HEK293 (cell line): Measurements from ENCODE around the gene NOLC1.
A peak's percentile ranks its signal among the peaks of the same experiment; 100 is the strongest.

Experiments
- MZF1 ChIP-seq: fragments of 450-650 bp; formaldehyde crosslinking; IDR thresholded peaks from 2 replicates; pipeline ENCODE4 v1.5.1; 2017; ENCODE audit warnings: missing biosample characterization, missing genetic modification characterization, borderline replicate concordance
- ZFHX2 ChIP-seq: fragments of 450-650 bp; formaldehyde crosslinking; conservative IDR thresholded peaks from 2 replicates; pipeline ENCODE4 v1.5.1; 2016; ENCODE audit warnings: missing biosample characterization, missing genetic modification characterization
- ZNF335 ChIP-seq: fragments of 450-650 bp; formaldehyde crosslinking; conservative IDR thresholded peaks from 2 replicates; pipeline ENCODE4 v1.5.1; 2016; ENCODE audit warnings: missing biosample characterization, missing genetic modification characterization
- ZNF549 ChIP-seq: fragments of 450-650 bp; IDR thresholded peaks from 2 replicates; pipeline ENCODE4 v1.5.1; 2018; ENCODE audit warnings: missing biosample characterization, missing genetic modification characterization, mild to moderate bottlenecking, inconsistent platforms, moderate library complexity
- ZNF555 ChIP-seq: fragments of 450-650 bp; formaldehyde crosslinking; conservative IDR thresholded peaks from 2 replicates; pipeline ENCODE4 v1.5.1; 2017; ENCODE audit warnings: missing biosample characterization, mild to moderate bottlenecking, missing genetic modification characterization, inconsistent platforms
- ZNF768 ChIP-seq: fragments of 450-650 bp; formaldehyde crosslinking; IDR thresholded peaks from 2 replicates; pipeline ENCODE4 v1.5.1; 2018; ENCODE audit warnings: missing biosample characterization, mild to moderate bottlenecking, missing genetic modification characterization
- TF ChIP-seq, protein P1 (sequence below): fragments of 450-650 bp; formaldehyde crosslinking; IDR thresholded peaks from 2 replicates; pipeline ENCODE4 v1.5.1; 2016; ENCODE audit warnings: missing biosample characterization, missing genetic modification characterization
- TF ChIP-seq, protein P2 (sequence below): fragments of 450-650 bp; formaldehyde crosslinking; IDR thresholded peaks from 2 replicates; pipeline ENCODE4 v1.5.1; 2016; ENCODE audit warnings: missing biosample characterization, missing genetic modification characterization
- TF ChIP-seq, protein P3 (sequence below): fragments of 450-650 bp; formaldehyde crosslinking; IDR thresholded peaks from 2 replicates; pipeline ENCODE4 v1.5.1; 2016; ENCODE audit warnings: missing biosample characterization, missing genetic modification characterization
- TF ChIP-seq, protein P4 (sequence below): fragments of 450-650 bp; formaldehyde crosslinking; IDR thresholded peaks from 2 replicates; pipeline ENCODE4 v1.5.1; 2016; ENCODE audit warnings: missing biosample characterization, missing genetic modification characterization

DNA sequence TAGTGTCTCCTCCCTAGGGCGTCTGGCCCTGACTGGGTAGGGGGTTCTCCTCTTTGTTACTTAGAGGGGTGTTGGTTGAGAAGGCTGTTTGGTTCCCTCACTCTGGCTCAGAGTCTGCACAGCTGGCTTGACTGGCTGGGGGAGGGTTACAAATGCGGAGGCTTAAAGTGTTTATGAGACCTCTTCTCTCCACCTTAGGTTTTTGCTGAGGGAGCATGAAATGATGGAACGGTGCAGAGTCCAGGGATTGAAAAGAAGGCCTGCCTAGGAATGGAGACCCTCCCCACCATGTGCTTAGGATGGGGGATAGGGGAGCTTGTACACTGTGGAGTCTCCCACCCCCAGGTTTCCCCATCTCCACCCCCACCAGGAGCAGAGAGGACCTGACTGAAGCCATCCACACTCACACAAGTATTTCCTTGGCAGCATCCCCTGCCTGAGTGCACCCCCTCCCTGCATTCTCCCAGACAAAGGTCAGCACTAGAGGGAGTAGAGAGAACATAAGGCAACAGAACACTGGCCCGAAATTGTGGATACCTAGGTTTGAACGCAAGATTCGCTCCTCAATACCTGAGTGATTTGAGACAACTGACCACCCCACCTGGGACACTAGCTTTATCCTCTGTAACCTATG lies 30.3 kb upstream of the NOLC1 start:
- TF ChIP-seq, protein P1, sequence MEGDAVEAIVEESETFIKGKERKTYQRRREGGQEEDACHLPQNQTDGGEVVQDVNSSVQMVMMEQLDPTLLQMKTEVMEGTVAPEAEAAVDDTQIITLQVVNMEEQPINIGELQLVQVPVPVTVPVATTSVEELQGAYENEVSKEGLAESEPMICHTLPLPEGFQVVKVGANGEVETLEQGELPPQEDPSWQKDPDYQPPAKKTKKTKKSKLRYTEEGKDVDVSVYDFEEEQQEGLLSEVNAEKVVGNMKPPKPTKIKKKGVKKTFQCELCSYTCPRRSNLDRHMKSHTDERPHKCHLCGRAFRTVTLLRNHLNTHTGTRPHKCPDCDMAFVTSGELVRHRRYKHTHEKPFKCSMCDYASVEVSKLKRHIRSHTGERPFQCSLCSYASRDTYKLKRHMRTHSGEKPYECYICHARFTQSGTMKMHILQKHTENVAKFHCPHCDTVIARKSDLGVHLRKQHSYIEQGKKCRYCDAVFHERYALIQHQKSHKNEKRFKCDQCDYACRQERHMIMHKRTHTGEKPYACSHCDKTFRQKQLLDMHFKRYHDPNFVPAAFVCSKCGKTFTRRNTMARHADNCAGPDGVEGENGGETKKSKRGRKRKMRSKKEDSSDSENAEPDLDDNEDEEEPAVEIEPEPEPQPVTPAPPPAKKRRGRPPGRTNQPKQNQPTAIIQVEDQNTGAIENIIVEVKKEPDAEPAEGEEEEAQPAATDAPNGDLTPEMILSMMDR (tag by site-specific recombination) = 0 out of 2 replicates have a peak, but pooled peaks have one; percentile 28
- TF ChIP-seq, protein P2, sequence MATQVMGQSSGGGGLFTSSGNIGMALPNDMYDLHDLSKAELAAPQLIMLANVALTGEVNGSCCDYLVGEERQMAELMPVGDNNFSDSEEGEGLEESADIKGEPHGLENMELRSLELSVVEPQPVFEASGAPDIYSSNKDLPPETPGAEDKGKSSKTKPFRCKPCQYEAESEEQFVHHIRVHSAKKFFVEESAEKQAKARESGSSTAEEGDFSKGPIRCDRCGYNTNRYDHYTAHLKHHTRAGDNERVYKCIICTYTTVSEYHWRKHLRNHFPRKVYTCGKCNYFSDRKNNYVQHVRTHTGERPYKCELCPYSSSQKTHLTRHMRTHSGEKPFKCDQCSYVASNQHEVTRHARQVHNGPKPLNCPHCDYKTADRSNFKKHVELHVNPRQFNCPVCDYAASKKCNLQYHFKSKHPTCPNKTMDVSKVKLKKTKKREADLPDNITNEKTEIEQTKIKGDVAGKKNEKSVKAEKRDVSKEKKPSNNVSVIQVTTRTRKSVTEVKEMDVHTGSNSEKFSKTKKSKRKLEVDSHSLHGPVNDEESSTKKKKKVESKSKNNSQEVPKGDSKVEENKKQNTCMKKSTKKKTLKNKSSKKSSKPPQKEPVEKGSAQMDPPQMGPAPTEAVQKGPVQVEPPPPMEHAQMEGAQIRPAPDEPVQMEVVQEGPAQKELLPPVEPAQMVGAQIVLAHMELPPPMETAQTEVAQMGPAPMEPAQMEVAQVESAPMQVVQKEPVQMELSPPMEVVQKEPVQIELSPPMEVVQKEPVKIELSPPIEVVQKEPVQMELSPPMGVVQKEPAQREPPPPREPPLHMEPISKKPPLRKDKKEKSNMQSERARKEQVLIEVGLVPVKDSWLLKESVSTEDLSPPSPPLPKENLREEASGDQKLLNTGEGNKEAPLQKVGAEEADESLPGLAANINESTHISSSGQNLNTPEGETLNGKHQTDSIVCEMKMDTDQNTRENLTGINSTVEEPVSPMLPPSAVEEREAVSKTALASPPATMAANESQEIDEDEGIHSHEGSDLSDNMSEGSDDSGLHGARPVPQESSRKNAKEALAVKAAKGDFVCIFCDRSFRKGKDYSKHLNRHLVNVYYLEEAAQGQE (tag by site-specific recombination) = no peak
- no peak for TF ChIP-seq MZF1 (tag by site-specific recombination)
- TF ChIP-seq, protein P3, sequence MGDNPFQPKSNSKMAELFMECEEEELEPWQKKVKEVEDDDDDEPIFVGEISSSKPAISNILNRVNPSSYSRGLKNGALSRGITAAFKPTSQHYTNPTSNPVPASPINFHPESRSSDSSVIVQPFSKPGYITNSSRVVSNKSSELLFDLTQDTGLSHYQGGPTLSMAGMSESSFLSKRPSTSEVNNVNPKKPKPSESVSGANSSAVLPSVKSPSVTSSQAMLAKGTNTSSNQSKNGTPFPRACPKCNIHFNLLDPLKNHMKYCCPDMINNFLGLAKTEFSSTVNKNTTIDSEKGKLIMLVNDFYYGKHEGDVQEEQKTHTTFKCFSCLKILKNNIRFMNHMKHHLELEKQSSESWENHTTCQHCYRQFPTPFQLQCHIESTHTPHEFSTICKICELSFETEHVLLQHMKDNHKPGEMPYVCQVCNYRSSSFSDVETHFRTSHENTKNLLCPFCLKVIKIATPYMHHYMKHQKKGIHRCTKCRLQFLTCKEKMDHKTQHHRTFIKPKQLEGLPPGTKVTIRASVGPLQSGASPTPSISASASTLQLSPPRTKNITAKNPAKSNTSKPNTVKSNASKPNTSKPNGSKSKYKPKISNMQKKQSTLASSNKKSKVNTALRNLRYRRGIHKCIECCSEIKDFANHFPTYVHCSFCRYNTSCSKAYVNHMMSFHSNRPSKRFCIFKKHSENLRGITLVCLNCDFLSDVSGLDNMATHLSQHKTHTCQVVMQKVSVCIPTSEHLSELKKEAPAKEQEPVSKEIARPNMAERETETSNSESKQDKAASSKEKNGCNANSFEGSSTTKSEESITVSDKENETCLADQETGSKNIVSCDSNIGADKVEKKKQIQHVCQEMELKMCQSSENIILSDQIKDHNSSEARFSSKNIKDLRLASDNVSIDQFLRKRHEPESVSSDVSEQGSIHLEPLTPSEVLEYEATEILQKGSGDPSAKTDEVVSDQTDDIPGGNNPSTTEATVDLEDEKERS = no peak
- no peak for TF ChIP-seq ZFHX2
- TF ChIP-seq, protein P4, sequence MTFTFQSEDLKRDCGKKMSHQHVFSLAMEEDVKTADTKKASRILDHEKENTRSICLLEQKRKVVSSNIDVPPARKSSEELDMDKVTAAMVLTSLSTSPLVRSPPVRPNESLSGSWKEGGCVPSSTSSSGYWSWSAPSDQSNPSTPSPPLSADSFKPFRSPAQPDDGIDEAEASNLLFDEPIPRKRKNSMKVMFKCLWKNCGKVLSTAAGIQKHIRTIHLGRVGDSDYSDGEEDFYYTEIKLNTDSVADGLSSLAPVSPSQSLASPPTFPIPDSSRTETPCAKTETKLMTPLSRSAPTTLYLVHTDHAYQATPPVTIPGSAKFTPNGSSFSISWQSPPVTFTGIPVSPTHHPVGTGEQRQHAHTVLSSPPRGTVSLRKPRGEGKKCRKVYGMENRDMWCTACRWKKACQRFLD = no peak
- no peak for TF ChIP-seq ZNF549 (tag by site-specific recombination)
- no peak for TF ChIP-seq ZNF555 (tag by site-specific recombination)
- no peak for TF ChIP-seq ZNF768 (tag by site-specific recombination)
- TF ChIP-seq ZNF335 (tag by site-specific recombination) = no peak
